Stomach (tissue), 9 donors: ENCODE results near the gene KLF13. TPM values are rescaled to one million over a fixed set of nuclear protein-coding genes. Genes with fewer than 3 reads are reported as not detected.
A peak's percentile ranks its signal among the peaks of the same experiment; 100 is the strongest.

Experiments used
- DNase-seq, 2 donors: peaks; one replicate each; pipeline versions ENCODE4 v3.0.0 to v3.0.0-alpha.2; 2013 to 2019
- H3K27ac ChIP-seq, 5 donors: fragments of 200-600 bp in 4 of 5; sonication (generic) in 4 of 5; one replicate each; pipeline ENCODE4 v1.5.1; 2013 to 2019; ENCODE audit warnings: mild to moderate bottlenecking in 1 of 5, moderate library complexity in 1 of 5
- H3K27me3 ChIP-seq, 3 donors: fragments of 200-600 bp; sonication (generic); one replicate each; pipeline ENCODE4 v1.5.1; 2017 to 2019; ENCODE audit warnings: mixed run types in 1 of 3
- H3K36me3 ChIP-seq, 4 donors: fragments of 200-600 bp; sonication (generic); 1 replicate in 3 of 4; 2 replicates in 1 of 4; pipeline ENCODE4 v1.5.1; 2016 to 2019
- H3K4me1 ChIP-seq, 4 donors: fragments of 200-600 bp; sonication (generic); one replicate each; pipeline ENCODE4 v1.5.1; 2016 to 2019
- H3K4me3 ChIP-seq, 4 donors: fragments of 200-600 bp; sonication (generic) in 3 of 4; one replicate each; pipeline ENCODE4 v1.5.1; 2016 to 2019; ENCODE audit warnings: mild to moderate bottlenecking in 1 of 4
- H3K9me3 ChIP-seq, 4 donors: fragments of 200-600 bp; sonication (generic); one replicate each; pipeline ENCODE4 v1.5.1; 2016 to 2019
- EP300 ChIP-seq: sonication (generic); formaldehyde crosslinking; IDR thresholded peaks from one replicate; pipeline ENCODE4 v1.6.1; 2017; ENCODE audit warnings: antibody characterized with exemption
- POLR2A ChIP-seq, 4 donors: fragments of 450-650 bp; IDR thresholded peaks; one replicate each; pipeline ENCODE4 v1.6.1; 2016; ENCODE audit warnings: antibody characterized with exemption in 4 of 4, control low read depth in 2 of 4, mild to moderate bottlenecking in 1 of 4, moderate library complexity in 1 of 4
- POLR2AphosphoS5 ChIP-seq, 3 donors: sonication (generic); formaldehyde crosslinking; IDR thresholded peaks; one replicate each; pipeline ENCODE4 v1.6.1; 2016; ENCODE audit warnings: antibody characterized with exemption in 3 of 3
- WGBS, 5 donors: extraction: QIAGEN DNeasy Blood & Tissue Kit in 3 of 5; methylation state at CpG; one replicate each; pipeline versions ENCODE4 v1.1.5 to v1.1.7; 2013 to 2018; 5-methylcytosine and 5-hydroxymethylcytosine counted together
- intact Hi-C: fragments of 100-400 bp; cut with DNase I; formaldehyde crosslinking; loops from one replicate; pipeline ENCODE4 v1.15.1; 2023; ENCODE audit warnings: low total_unique reads
- polyA plus RNA-seq, 3 donors: library from polyadenylated mRNA; stranded (reverse); fragments of 200-250 nt; gene quantifications; one replicate each; pipeline ENCODE4 v1.2.3, GENCODE V29; 2013
- total RNA-seq, 5 donors: library from RNA; depleted of rRNA; stranded (reverse); fragments of >200 nt; gene quantifications; one replicate each; pipeline versions ENCODE4 v1.1.0 to v1.2.3, GENCODE V29; 2014 to 2016
- TF ChIP-seq, protein P1 (sequence below), 7 experiments: fragments of 450-650 bp in 4 of 7; fragments of 200-600 bp in 3 of 7; sonication (generic) in 3 of 7; IDR thresholded peaks; one replicate each; pipeline ENCODE4 v1.5.1; 2016 to 2019; ENCODE audit warnings: antibody characterized with exemption in 7 of 7, control low read depth in 2 of 7, mild to moderate bottlenecking in 1 of 7
- donor health status: healthy with polysubstance abuse.
- donor health status: Bipolar disorder and iron deficiency.
- donor health status: healthy.

KLF13 gene
- total and polyA plus RNA-seq, 8 donors, result 9.3 to 74.0 (median 33.3) TPM

DNA sequence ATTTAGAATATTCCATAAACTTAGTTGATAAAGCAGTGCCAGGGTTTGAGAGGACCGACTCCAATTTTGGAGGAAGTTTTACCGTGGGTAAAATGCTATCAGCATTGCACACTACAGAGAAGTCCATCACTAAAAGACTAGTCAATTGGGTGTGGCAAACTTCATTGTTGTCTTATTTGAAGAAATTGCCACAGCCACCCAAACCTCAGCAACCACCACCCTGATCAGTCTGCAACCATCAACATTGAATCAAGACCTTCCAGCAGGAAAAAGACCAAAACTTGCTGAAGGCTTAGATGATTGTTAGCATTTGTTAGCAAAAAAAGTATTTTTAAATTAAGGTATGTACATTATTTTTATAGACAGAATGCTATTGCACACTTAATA is 60.5 kb downstream of the KLF13 start:
- peaks cover 0 to under 1% (median under 1%) of the 10 kb centered on the region in 4 donors for H3K36me3 ChIP-seq
- no peaks in the 10 kb centered on the region for H3K9me3 ChIP-seq
- DNase-seq, result no peak
- no peak overlapping the region for H3K4me3 ChIP-seq
- peak overlapping the region in 3 of 5 donors; percentile 57 to 78 (median 62) for H3K27ac ChIP-seq
- H3K4me1 ChIP-seq, result peaks cover 17 to 40% (median 23%) of the 10 kb centered on the region in 4 donors
- TF ChIP-seq EP300 (no peak), POLR2A (IDR thresholded peaks at IDR 0.05) (no peak), POLR2AphosphoS5 (IDR thresholded peaks at IDR 0.05) (no peak)
- TF ChIP-seq, protein P1, sequence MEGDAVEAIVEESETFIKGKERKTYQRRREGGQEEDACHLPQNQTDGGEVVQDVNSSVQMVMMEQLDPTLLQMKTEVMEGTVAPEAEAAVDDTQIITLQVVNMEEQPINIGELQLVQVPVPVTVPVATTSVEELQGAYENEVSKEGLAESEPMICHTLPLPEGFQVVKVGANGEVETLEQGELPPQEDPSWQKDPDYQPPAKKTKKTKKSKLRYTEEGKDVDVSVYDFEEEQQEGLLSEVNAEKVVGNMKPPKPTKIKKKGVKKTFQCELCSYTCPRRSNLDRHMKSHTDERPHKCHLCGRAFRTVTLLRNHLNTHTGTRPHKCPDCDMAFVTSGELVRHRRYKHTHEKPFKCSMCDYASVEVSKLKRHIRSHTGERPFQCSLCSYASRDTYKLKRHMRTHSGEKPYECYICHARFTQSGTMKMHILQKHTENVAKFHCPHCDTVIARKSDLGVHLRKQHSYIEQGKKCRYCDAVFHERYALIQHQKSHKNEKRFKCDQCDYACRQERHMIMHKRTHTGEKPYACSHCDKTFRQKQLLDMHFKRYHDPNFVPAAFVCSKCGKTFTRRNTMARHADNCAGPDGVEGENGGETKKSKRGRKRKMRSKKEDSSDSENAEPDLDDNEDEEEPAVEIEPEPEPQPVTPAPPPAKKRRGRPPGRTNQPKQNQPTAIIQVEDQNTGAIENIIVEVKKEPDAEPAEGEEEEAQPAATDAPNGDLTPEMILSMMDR (IDR thresholded peaks at IDR 0.05), result no peak
- 52 to 70% (median 67%) methylated on average over 2 of the region's 2 CpGs for WGBS, 5 donors
- no peaks in the 10 kb centered on the region for H3K27me3 ChIP-seq
- intact Hi-C loops, result no loop called here

DNA sequence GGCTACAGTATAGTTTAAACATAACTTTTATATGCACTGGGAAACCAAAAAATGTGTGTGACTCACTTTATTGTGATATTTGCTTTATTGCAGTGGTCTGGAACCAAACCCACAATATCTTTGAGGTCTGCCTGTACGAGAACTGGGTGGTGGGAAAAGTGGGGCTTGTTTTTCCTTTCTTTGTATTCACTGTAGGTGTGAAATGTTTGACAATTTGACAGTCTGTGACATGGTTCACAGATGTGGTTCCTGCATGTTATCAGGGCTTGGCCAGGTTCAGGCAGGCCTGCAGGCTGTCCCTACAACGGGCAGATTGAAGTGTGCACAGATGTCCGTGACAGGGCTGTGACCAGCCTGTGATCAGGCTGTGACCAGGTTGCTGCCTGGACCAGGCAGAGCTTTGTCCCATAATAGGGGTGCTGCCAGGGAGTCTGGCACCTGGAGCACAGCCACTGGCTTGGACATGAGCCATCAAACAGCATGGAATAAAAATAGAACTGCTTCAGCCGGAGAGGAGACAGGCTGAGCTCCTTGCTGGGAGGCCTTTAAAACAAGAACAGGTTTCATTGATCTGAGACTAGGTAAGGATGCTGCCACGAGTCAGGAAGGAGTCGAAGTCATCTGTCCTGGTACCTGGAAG is 61.0 kb downstream of the KLF13 start:
- Histone ChIP-seq H3K9me3 (no peaks in the 10 kb centered on the region), H3K27me3 (peaks cover 0 to under 1% (median 0%) of the 10 kb centered on the region in 3 donors), H3K27ac (peak overlapping the region; percentile 57 to 78 (median 62)), H3K4me3 (no peak overlapping the region), H3K36me3 (no peaks in the 10 kb centered on the region), H3K4me1 (peaks cover 17 to 42% (median 27%) of the 10 kb centered on the region in 4 donors)
- intact Hi-C loops, result no loop called here
- TF ChIP-seq POLR2AphosphoS5 (IDR thresholded peaks at IDR 0.05), result peak in 2 of 3 donors; percentile 35 to 44
- TF ChIP-seq, protein P1 (IDR thresholded peaks at IDR 0.05), result no peak
- DNase-seq, result peak; percentile 75 to 85
- 8 to 31% (median 29%) methylated on average over 6 of the region's 6 CpGs for WGBS, 5 donors

GRCh38 chr15:31389576-31389975 is 62.9 kb downstream of the KLF13 start:
- no peak overlapping the region for H3K4me3 ChIP-seq
- intact Hi-C loops, result no loop called here
- peak overlapping the region in 1 of 5 donors; percentile 78 for H3K27ac ChIP-seq
- H3K27me3 ChIP-seq, result peaks cover 0 to 10% (median 0%) of the 10 kb centered on the region in 3 donors
- WGBS, 5 donors, result 91 to 94% (median 92%) methylated on average over 4 of the region's 4 CpGs
- no peaks in the 10 kb centered on the region for H3K9me3 ChIP-seq
- TF ChIP-seq, protein P1 (IDR thresholded peaks at IDR 0.05), result no peak
- TF ChIP-seq POLR2AphosphoS5 (IDR thresholded peaks at IDR 0.05) (no peak), POLR2A (IDR thresholded peaks at IDR 0.05) (no peak), EP300 (no peak)
- no peaks in the 10 kb centered on the region for H3K36me3 ChIP-seq
- no peak for DNase-seq
- peaks cover 17 to 54% (median 38%) of the 10 kb centered on the region in 4 donors for H3K4me1 ChIP-seq

- intact Hi-C loops, result no loop called here
- TF ChIP-seq EP300, result no peak
- no peak for TF ChIP-seq POLR2AphosphoS5 (IDR thresholded peaks at IDR 0.05)
- TF ChIP-seq, protein P1 (IDR thresholded peaks at IDR 0.05), result no peak
- no peak for TF ChIP-seq POLR2A (IDR thresholded peaks at IDR 0.05)
- DNase-seq, result no peak
- Histone ChIP-seq H3K27me3 (peaks cover 0 to 10% (median 0%) of the 10 kb centered on the region in 3 donors), H3K9me3 (no peaks in the 10 kb centered on the region), H3K36me3 (no peaks in the 10 kb centered on the region), H3K27ac (peak overlapping the region in 3 of 5 donors; percentile 30 to 97 (median 94)), H3K4me3 (no peak overlapping the region), H3K4me1 (peaks cover 17 to 54% (median 38%) of the 10 kb centered on the region in 4 donors)
- 94 to 97% (median 96%) methylated on average over 3 of the region's 3 CpGs for WGBS, 5 donors
Measured at GRCh38 chr15:31390029-31390428, 63.4 kb downstream of the KLF13 start.
